GM12878 (cell line): ENCODE data around the gene DENND6B. TPM values are rescaled to one million over a fixed set of nuclear protein-coding genes. Genes with fewer than 3 reads are reported as not detected.

ENCODE experiments used
- ASH2L ChIP-seq: fragments of 300-600, 200-600 bp; sonication (generic); IDR thresholded peaks from 2 replicates; pipeline ENCODE4 v1.6.1; 2017; ENCODE audit warnings: low read depth, mild to moderate bottlenecking, borderline replicate concordance
- CREM ChIP-seq: IDR thresholded peaks from 2 replicates; pipeline ENCODE4 v1.6.1; 2014; ENCODE audit warnings: antibody characterized with exemption, low read depth
- CUX1 ChIP-seq: IDR thresholded peaks from 2 replicates; pipeline ENCODE4 v1.6.1; 2012; ENCODE audit warnings: improper control_type of control experiment, low read depth, low read length; ENCODE audit not compliant: insufficient replicate concordance
- E4F1 ChIP-seq: fragments of 450-650 bp; IDR thresholded peaks from 2 replicates; pipeline ENCODE4 v1.6.1; 2018; ENCODE audit warnings: borderline replicate concordance, mild to moderate bottlenecking; ENCODE audit not compliant: partially characterized antibody
- EZH2 ChIP-seq: IDR thresholded peaks from 2 replicates; pipeline ENCODE4 v1.6.1; 2012; ENCODE audit warnings: low read depth, mild to moderate bottlenecking, control low read depth, inconsistent platforms, low read length, borderline replicate concordance; ENCODE audit not compliant: control insufficient read depth
- FOS ChIP-seq: IDR thresholded peaks from 3 replicates; pipeline ENCODE4 v1.6.1; 2011; ENCODE audit warnings: borderline replicate concordance; ENCODE audit not compliant: insufficient read length; ENCODE audit errors: extremely low read depth
- FOXK2 ChIP-seq: fragments of 450-650 bp; IDR thresholded peaks from 2 replicates; pipeline ENCODE4 v1.6.1; 2017; ENCODE audit warnings: mild to moderate bottlenecking, moderate library complexity
- HDAC2 ChIP-seq: fragments of 200-600 bp; sonication (generic); IDR thresholded peaks from 2 replicates; pipeline ENCODE4 v1.6.1; 2017
- MXI1 ChIP-seq: fragments of 150-350 bp; IDR thresholded peaks from 2 replicates; pipeline ENCODE4 v1.6.1; 2011; ENCODE audit warnings: low read depth, mild to moderate bottlenecking, inconsistent platforms, low read length, improper control_type of control experiment
- NFXL1 ChIP-seq: fragments of 450-650 bp; IDR thresholded peaks from 2 replicates; pipeline ENCODE4 v1.6.1; 2017; ENCODE audit warnings: antibody characterized with exemption, mild to moderate bottlenecking, borderline replicate concordance
- NR2C1 ChIP-seq: fragments of 450-650 bp; IDR thresholded peaks from 2 replicates; pipeline ENCODE4 v1.6.1; 2017; ENCODE audit warnings: antibody characterized with exemption, mild to moderate bottlenecking, moderate library complexity
- RAD51 ChIP-seq: fragments of 450-650 bp; IDR thresholded peaks from 2 replicates; pipeline ENCODE4 v1.6.1; 2016; ENCODE audit warnings: moderate library complexity, mild to moderate bottlenecking, inconsistent platforms
- RUNX3 ChIP-seq: IDR thresholded peaks from 2 replicates; pipeline ENCODE4 v1.6.1; 2012; ENCODE audit warnings: low read length, inconsistent platforms
- SMAD5 ChIP-seq: IDR thresholded peaks from 2 replicates; pipeline ENCODE4 v1.6.1; 2016; ENCODE audit warnings: antibody characterized with exemption, low read depth
- SPI1 ChIP-seq: IDR thresholded peaks from 2 replicates; pipeline ENCODE4 v1.6.1; 2011; ENCODE audit warnings: low read depth, mild to moderate bottlenecking, low read length, moderate library complexity, borderline replicate concordance; ENCODE audit not compliant: insufficient read depth
- SRF ChIP-seq, 2 experiments: IDR thresholded peaks; 2 replicates each; pipeline ENCODE4 v1.6.1; 2011; ENCODE audit warnings: low read depth in 2 of 2, low read length in 2 of 2, mild to moderate bottlenecking in 1 of 2, moderate library complexity in 1 of 2
- TCF7 ChIP-seq: IDR thresholded peaks from 2 replicates; pipeline ENCODE4 v1.6.1; 2014; ENCODE audit warnings: antibody characterized with exemption, borderline replicate concordance
- WRNIP1 ChIP-seq: IDR thresholded peaks from 2 replicates; pipeline ENCODE4 v1.6.1; 2011; ENCODE audit warnings: low read depth, low read length, improper control_type of control experiment, borderline replicate concordance
- polyA plus RNA-seq, 11 experiments: library from polyadenylated mRNA; depleted of rRNA in 4 of 11; unstranded in 6 of 11; stranded (reverse) in 5 of 11; fragments of >200 nt; fragmentation: Nextera tagmentation in 4 of 11; fragmentation: Illumina TruSeq in 1 of 11; extraction: Ambion mirVana in 4 of 11; extraction: Trizol in 1 of 11; gene quantifications; 1 replicate in 1 of 11; 2 replicates in 10 of 11; pipeline versions ENCODE4 v1.2.1 to v1.2.3, GENCODE V29; 2011 to 2016; ENCODE audit warnings: inconsistent platforms in 2 of 11, missing spikeins in 2 of 11, low read depth in 1 of 11
- total RNA-seq, 4 experiments: library from RNA; depleted of rRNA in 3 of 4; stranded (reverse); fragments of >200 nt in 3 of 4; fragmentation: Illumina TruSeq in 1 of 4; extraction: Trizol in 1 of 4; gene quantifications; 2 replicates each; pipeline versions ENCODE4 v1.2.1 to v1.2.3, GENCODE V29; 2013 to 2021
- TF ChIP-seq, protein P1 (sequence below): fragments of 450-650 bp; IDR thresholded peaks from 2 replicates; pipeline ENCODE4 v1.6.1; 2016; ENCODE audit warnings: mild to moderate bottlenecking
- TF ChIP-seq, protein P2 (sequence below): IDR thresholded peaks from 2 replicates; pipeline ENCODE4 v1.6.1; 2011; ENCODE audit warnings: borderline replicate concordance, low read depth, mild to moderate bottlenecking, moderate library complexity, mixed read lengths, low read length; ENCODE audit not compliant: insufficient read depth; ENCODE audit errors: extremely low read length

DENND6B gene
- total and polyA plus RNA-seq, 10 of the 15 experiments (the other 5 are each of a cell fraction or from before 2014, with no cell fraction given), result 0.72 to 11.3 (median 6.2) TPM

DNA sequence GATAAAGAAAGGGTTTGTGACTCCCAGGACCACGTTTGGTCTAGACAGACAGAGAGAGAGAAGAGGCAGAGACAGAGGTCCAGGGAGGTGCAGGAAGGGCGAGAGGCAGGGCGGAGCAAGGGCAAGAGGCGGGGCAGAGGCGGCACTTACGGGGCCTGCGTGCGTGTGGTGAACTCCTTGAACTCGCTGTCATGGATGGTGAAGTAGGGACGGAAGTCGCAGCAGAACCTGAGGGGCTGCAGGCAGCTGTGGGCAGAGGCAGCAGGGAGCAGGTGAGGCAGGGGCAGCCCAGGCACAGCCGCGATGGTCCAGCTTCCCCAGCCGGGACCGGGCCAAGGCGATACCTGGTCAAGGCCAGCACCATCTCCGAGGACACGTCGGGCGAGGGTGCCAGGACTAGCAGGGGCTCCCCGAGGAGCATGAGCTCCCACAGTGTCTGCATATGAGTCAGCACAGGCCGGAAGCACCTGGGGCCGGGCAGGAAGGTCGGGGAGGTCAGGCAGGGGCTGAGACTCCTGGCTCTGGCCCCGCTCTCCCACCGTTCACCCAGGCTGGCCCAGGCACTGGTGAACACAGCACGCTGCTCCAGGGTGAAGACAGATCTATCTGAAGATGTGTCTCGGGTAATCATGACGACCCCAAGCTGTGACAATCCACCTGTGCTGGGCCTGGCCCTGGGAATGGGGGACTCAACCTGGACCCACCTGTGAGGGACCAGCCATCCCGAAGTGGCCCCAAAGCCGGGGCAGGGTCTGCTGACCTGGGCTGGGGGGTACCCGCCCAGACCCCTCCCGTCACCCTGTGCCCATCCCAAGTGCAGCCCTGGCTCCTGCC, 12.1 kb downstream of the DENND6B start (continued):
- TF ChIP-seq E4F1 (no peak), SPI1 (no peak; the same call in 1 of the 2 replicates), EZH2 (no peak), RUNX3 (peak; percentile 73), HDAC2 (no peak), NR2C1 (peak; percentile 20; the same call in 1 of the 2 replicates), WRNIP1 (no peak), CREM (peak; percentile 85; the same call in 1 of the 2 replicates), NFXL1 (no peak), ASH2L (peak; percentile 95; the same call in 1 of the 2 replicates), RAD51 (no peak), FOXK2 (no peak), CUX1 (no peak), MXI1 (peak; percentile 56; the same call in 1 of the 2 replicates), TCF7 (no peak), SRF (IDR thresholded peaks at IDR 0.05; ENCODE audit: low read depth in 2 of 2, low read length in 2 of 2) (no peak), SMAD5 (peak; percentile 68), FOS (no peak)
- TF ChIP-seq, protein P1, sequence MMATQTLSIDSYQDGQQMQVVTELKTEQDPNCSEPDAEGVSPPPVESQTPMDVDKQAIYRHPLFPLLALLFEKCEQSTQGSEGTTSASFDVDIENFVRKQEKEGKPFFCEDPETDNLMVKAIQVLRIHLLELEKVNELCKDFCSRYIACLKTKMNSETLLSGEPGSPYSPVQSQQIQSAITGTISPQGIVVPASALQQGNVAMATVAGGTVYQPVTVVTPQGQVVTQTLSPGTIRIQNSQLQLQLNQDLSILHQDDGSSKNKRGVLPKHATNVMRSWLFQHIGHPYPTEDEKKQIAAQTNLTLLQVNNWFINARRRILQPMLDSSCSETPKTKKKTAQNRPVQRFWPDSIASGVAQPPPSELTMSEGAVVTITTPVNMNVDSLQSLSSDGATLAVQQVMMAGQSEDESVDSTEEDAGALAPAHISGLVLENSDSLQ, result peak; percentile 39; the same call in 1 of the 2 replicates
- TF ChIP-seq, protein P2, sequence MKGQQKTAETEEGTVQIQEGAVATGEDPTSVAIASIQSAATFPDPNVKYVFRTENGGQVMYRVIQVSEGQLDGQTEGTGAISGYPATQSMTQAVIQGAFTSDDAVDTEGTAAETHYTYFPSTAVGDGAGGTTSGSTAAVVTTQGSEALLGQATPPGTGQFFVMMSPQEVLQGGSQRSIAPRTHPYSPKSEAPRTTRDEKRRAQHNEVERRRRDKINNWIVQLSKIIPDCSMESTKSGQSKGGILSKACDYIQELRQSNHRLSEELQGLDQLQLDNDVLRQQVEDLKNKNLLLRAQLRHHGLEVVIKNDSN, result no peak
